Right atrium auricular region (tissue), 2 donors: Measurements from ENCODE around the gene HSD17B12. TPM values are rescaled to one million over a fixed set of nuclear protein-coding genes. Genes with fewer than 3 reads are reported as not detected.

Experiments
- DNase-seq: peaks from one replicate; pipeline ENCODE4 v3.0.0-alpha.2; 2019; ENCODE audit warnings: low spot score
- H3K27ac ChIP-seq, 2 donors: fragments of 200-600 bp; sonication (generic); 1 replicate in 1 of 2; 2 replicates in 1 of 2; pipeline ENCODE4 v1.5.1; 2016 to 2019
- H3K27me3 ChIP-seq, 2 donors: fragments of 200-600 bp; sonication (generic); one replicate each; pipeline versions ENCODE4 v1.5.1 to v1.6.0; 2017 to 2019
- H3K36me3 ChIP-seq: fragments of 200-600 bp; sonication (generic); one replicate; pipeline ENCODE4 v1.5.1; 2016
- H3K4me1 ChIP-seq, 2 donors: fragments of 200-600 bp; sonication (generic); one replicate each; pipeline versions ENCODE4 v1.5.1 to v1.6.0; 2017 to 2019
- H3K4me3 ChIP-seq, 2 donors: fragments of 200-600 bp; sonication (generic); 1 replicate in 1 of 2; 2 replicates in 1 of 2; pipeline ENCODE4 v1.5.1; 2017 to 2019; ENCODE audit warnings: mild to moderate bottlenecking in 1 of 2, moderate library complexity in 1 of 2
- H3K9me3 ChIP-seq, 2 donors: fragments of 200-600 bp; sonication (generic); one replicate each; pipeline ENCODE4 v1.5.1; 2019
- CTCF ChIP-seq, 2 donors: fragments of 200-600 bp; sonication (generic); IDR thresholded peaks; one replicate each; pipeline ENCODE4 v1.5.1; 2019; ENCODE audit warnings: antibody characterized with exemption in 2 of 2
- total RNA-seq, 2 donors: library from RNA; depleted of rRNA; stranded (reverse); fragments of >200 nt; gene quantifications; one replicate each; pipeline ENCODE4 v1.1.0, GENCODE V29; 2016

Gene HSD17B12
- total RNA-seq, 2 donors from 2014 or later = 61.4 to 108 TPM

GRCh38 chr11:43689167-43689566 lies 8.6 kb downstream of the HSD17B12 start:
- no peak overlapping the region for H3K4me3 ChIP-seq
- H3K27me3 ChIP-seq = no peaks in the 10 kb centered on the region
- peak overlapping the region; percentile 37 to 82 for H3K27ac ChIP-seq
- no peak for DNase-seq
- no peak for TF ChIP-seq CTCF (IDR thresholded peaks at IDR 0.05)
- no peaks in the 10 kb centered on the region for H3K9me3 ChIP-seq
- H3K4me1 ChIP-seq = peaks cover 0 to 75% of the 10 kb centered on the region in 2 donors
- H3K36me3 ChIP-seq = no peaks in the 10 kb centered on the region

GRCh38 chr11:43690929-43691725 lies 10.6 kb downstream of the HSD17B12 start:
- no peaks in the 10 kb centered on the region for H3K36me3 ChIP-seq
- no peaks in the 10 kb centered on the region for H3K27me3 ChIP-seq
- TF ChIP-seq CTCF (IDR thresholded peaks at IDR 0.05) = no peak
- peaks cover 0 to 58% of the 10 kb centered on the region in 2 donors for H3K4me1 ChIP-seq
- no peak for DNase-seq
- H3K9me3 ChIP-seq = no peaks in the 10 kb centered on the region
- no peak overlapping the region for H3K27ac ChIP-seq
- H3K4me3 ChIP-seq = no peak overlapping the region

GRCh38 chr11:43691806-43692205 lies 11.3 kb downstream of the HSD17B12 start:
- Histone ChIP-seq H3K4me3 (no peak overlapping the region), H3K36me3 (no peaks in the 10 kb centered on the region), H3K27me3 (no peaks in the 10 kb centered on the region), H3K4me1 (peaks cover 0 to 51% of the 10 kb centered on the region in 2 donors), H3K9me3 (no peaks in the 10 kb centered on the region), H3K27ac (no peak overlapping the region)
- no peak for DNase-seq
- TF ChIP-seq CTCF (IDR thresholded peaks at IDR 0.05) = no peak

- peaks cover 0 to 50% of the 10 kb centered on the region in 2 donors for H3K4me1 ChIP-seq
Observed at GRCh38 chr11:43693069-43693468, 12.5 kb downstream of the HSD17B12 start.

GRCh38 chr11:43693731-43694130 lies 13.2 kb downstream of the HSD17B12 start:
- Histone ChIP-seq H3K27me3 (no peaks in the 10 kb centered on the region), H3K9me3 (no peaks in the 10 kb centered on the region), H3K36me3 (no peaks in the 10 kb centered on the region), H3K4me3 (no peak overlapping the region), H3K27ac (peak overlapping the region in 1 of 2 donors; percentile 23), H3K4me1 (peaks cover 0 to 49% of the 10 kb centered on the region in 2 donors)
- DNase-seq = no peak
- TF ChIP-seq CTCF (IDR thresholded peaks at IDR 0.05) = no peak

More at GRCh38 chr11:43693069-43693468, 12.5 kb downstream of the HSD17B12 start:
- Histone ChIP-seq H3K27me3 (no peaks in the 10 kb centered on the region), H3K9me3 (no peaks in the 10 kb centered on the region), H3K36me3 (no peaks in the 10 kb centered on the region), H3K27ac (peak overlapping the region in 1 of 2 donors; percentile 23), H3K4me3 (no peak overlapping the region)
- no peak for DNase-seq
- TF ChIP-seq CTCF (IDR thresholded peaks at IDR 0.05) = no peak
